Measurements from ENCODE around the gene RTCB. TPM values are rescaled to one million over a fixed set of nuclear protein-coding genes. Genes with fewer than 3 reads are reported as not detected.
"Not testable (repeated sequence)": the region's sequence is repeated elsewhere in the genome, so short reads cannot be mapped to it uniquely, and the experiment has no call there.

Gene RTCB
- total RNA-seq, 2 experiments from 2014 or later = 97.4 to 99.0 TPM

GRCh38 chr22:32396746-32397145 lies 15.3 kb downstream of the RTCB start:
- POLR2A ChIA-PET = no interaction called here
- CTCF ChIA-PET = no interaction called here

- CTCF ChIA-PET = no interaction called here
- POLR2A ChIA-PET = no interaction called here
These were observed 15.8 kb downstream of the RTCB start for GRCh38 chr22:32396255-32396654.

GRCh38 chr22:32395107-32395506 lies 16.9 kb downstream of the RTCB start:
- POLR2A ChIA-PET = interaction anchor here (0.7 kb wide), 1 partner anchor 17 kb away, joined by 3 read pairs; no protein-coding TSS in a partner anchor

GRCh38 chr22:32389685-32390084 lies 22.4 kb downstream of the RTCB start:
- POLR2A ChIA-PET = no interaction called here
- CTCF ChIA-PET = no interaction called here

More at GRCh38 chr22:32395107-32395506, 16.9 kb downstream of the RTCB start:
- CTCF ChIA-PET = no interaction called here

- CTCF ChIA-PET = no interaction called here
- POLR2A ChIA-PET = no interaction called here
These were observed 26.4 kb downstream of the RTCB start for GRCh38 chr22:32385681-32386080.

GRCh38 chr22:32380991-32381390 lies 31.1 kb downstream of the RTCB start:
- CTCF ChIA-PET = no interaction called here
- POLR2A ChIA-PET = interaction anchor here (0.6 kb wide), 1 partner anchor 79 kb away, joined by 3 read pairs; no protein-coding TSS in a partner anchor

- CTCF ChIA-PET = no interaction called here
- POLR2A ChIA-PET = no interaction called here
These were observed 33.3 kb downstream of the RTCB start for GRCh38 chr22:32378707-32379272.

GRCh38 chr22:32376681-32377080 lies 35.4 kb downstream of the RTCB start:
- ChIA-PET POLR2A (no interaction called here), CTCF (no interaction called here)

GRCh38 chr22:32375678-32376450 lies 36.2 kb downstream of the RTCB start:
- ChIA-PET POLR2A (no interaction called here), CTCF (no interaction called here)

GRCh38 chr22:32364210-32364609 lies 47.8 kb downstream of the RTCB start:
- CTCF ChIA-PET = no interaction called here
- POLR2A ChIA-PET = no interaction called here

GRCh38 chr22:32361257-32361656 lies 50.8 kb downstream of the RTCB start:
- ChIA-PET POLR2A (no interaction called here), CTCF (no interaction called here)

GRCh38 chr22:32360096-32360495 lies 52.0 kb downstream of the RTCB start:
- POLR2A ChIA-PET, CTCF ChIA-PET: not testable (repeated sequence)

- CTCF ChIA-PET, POLR2A ChIA-PET: not testable (repeated sequence)
These were observed 54.5 kb downstream of the RTCB start, which contains the start of gene RFPL3 for GRCh38 chr22:32357567-32357966. Gene RFPL3 (plus strand): TSS chr22:32357867. CDS start chr22:32358072, 205 bp downstream.

GRCh38 chr22:32355760-32356159 lies 56.3 kb downstream of the RTCB start:
- ChIA-PET POLR2A (no interaction called here), CTCF (no interaction called here)

- POLR2A ChIA-PET = no interaction called here
- CTCF ChIA-PET = no interaction called here
These were observed 57.4 kb downstream of the RTCB start for GRCh38 chr22:32354360-32355351.

- CTCF ChIA-PET = no interaction called here
- POLR2A ChIA-PET = no interaction called here
These were observed 58.2 kb downstream of the RTCB start for GRCh38 chr22:32353840-32354239.

GRCh38 chr22:32353292-32353691 lies 58.8 kb downstream of the RTCB start:
- ChIA-PET CTCF (no interaction called here), POLR2A (no interaction called here)

- ChIA-PET CTCF (no interaction called here), POLR2A (no interaction called here)
These were observed 59.4 kb downstream of the RTCB start for GRCh38 chr22:32352681-32353080.

GRCh38 chr22:32351875-32352274 lies 60.2 kb downstream of the RTCB start:
- POLR2A ChIA-PET, CTCF ChIA-PET: not testable (repeated sequence)

GRCh38 chr22:32348031-32348611 lies 63.9 kb downstream of the RTCB start:
- CTCF ChIA-PET = no interaction called here
- POLR2A ChIA-PET = no interaction called here

Measured in activated CD8-positive, alpha-beta memory T cell treated with anti-CD3 and anti-CD28 coated beads for 36 hours (primary cell).